Immature natural killer cell (primary cell): ENCODE results near the gene CD40. TPM values are rescaled to one million over a fixed set of nuclear protein-coding genes. Genes with fewer than 3 reads are reported as not detected.

Experiments used
- DNase-seq, 3 donors: peaks; one replicate each; pipeline ENCODE4 v3.0.0; 2022; ENCODE audit warnings: mixed read lengths in 1 of 3
- H3K27ac Mint-ChIP-seq, 6 donors: one replicate each; pipeline ENCODE4 v1.8.0; 2020; ENCODE audit warnings: mixed read lengths in 6 of 6, mild to moderate bottlenecking in 5 of 6, inconsistent platforms in 4 of 6, moderate library complexity in 3 of 6
- H3K27me3 Mint-ChIP-seq, 3 donors: one replicate each; pipeline ENCODE4 v1.8.0; 2020 to 2021; ENCODE audit warnings: low read depth in 3 of 3, mild to moderate bottlenecking in 3 of 3, mixed read lengths in 3 of 3, moderate library complexity in 3 of 3, inconsistent platforms in 1 of 3
- H3K36me3 Mint-ChIP-seq, 3 donors: one replicate each; pipeline ENCODE4 v1.8.0; 2020; ENCODE audit warnings: mixed read lengths in 3 of 3, inconsistent platforms in 2 of 3, mild to moderate bottlenecking in 2 of 3
- H3K4me1 Mint-ChIP-seq, 2 donors: one replicate each; pipeline ENCODE4 v1.8.0; 2020; ENCODE audit warnings: inconsistent platforms in 2 of 2, mild to moderate bottlenecking in 2 of 2, mixed read lengths in 2 of 2, moderate library complexity in 1 of 2
- H3K4me3 Mint-ChIP-seq, 5 donors: one replicate each; pipeline ENCODE4 v1.8.0; 2020; ENCODE audit warnings: mild to moderate bottlenecking in 5 of 5, mixed read lengths in 5 of 5, inconsistent platforms in 3 of 5, moderate library complexity in 3 of 5
- H3K9me3 Mint-ChIP-seq, 6 donors: one replicate each; pipeline ENCODE4 v1.8.0; 2020; ENCODE audit warnings: mild to moderate bottlenecking in 6 of 6, mixed read lengths in 6 of 6, inconsistent platforms in 4 of 6, moderate library complexity in 3 of 6
- polyA plus RNA-seq, 3 donors: library from polyadenylated mRNA; unstranded; fragments of 300-500 nt; fragmentation: Illumina TruSeq; gene quantifications; one replicate each; pipeline ENCODE4 v1.2.3, GENCODE V29; 2021

CD40 gene
- 1 to 10 TPM; 4.3 to 8.3 (median 7.0) TPM for polyA plus RNA-seq

- peaks cover 0 to 5% (median 0%) of the 10 kb centered on the region in 3 donors for H3K36me3 Mint-ChIP-seq
- H3K4me1 Mint-ChIP-seq = peaks cover 22 to 26% of the 10 kb centered on the region in 2 donors
- peak within 1 kb of the TSS; percentile 83 to 97 (median 95) for H3K4me3 Mint-ChIP-seq
- peaks cover 0 to 6% (median 2%) of the 10 kb centered on the region in 3 donors for H3K27me3 Mint-ChIP-seq
- H3K9me3 Mint-ChIP-seq = no peaks in the 10 kb centered on the region
- H3K27ac Mint-ChIP-seq = peak within 1 kb of the TSS; percentile 55 to 94 (median 72)
- peak; percentile 75 to 80 (median 76) for DNase-seq
Observed at GRCh38 chr20:46117704-46118467, at the start of gene CD40. Gene CD40 (plus strand): TSS chr20:46118314. CDS start chr20:46118344, 30 bp downstream.

DNA sequence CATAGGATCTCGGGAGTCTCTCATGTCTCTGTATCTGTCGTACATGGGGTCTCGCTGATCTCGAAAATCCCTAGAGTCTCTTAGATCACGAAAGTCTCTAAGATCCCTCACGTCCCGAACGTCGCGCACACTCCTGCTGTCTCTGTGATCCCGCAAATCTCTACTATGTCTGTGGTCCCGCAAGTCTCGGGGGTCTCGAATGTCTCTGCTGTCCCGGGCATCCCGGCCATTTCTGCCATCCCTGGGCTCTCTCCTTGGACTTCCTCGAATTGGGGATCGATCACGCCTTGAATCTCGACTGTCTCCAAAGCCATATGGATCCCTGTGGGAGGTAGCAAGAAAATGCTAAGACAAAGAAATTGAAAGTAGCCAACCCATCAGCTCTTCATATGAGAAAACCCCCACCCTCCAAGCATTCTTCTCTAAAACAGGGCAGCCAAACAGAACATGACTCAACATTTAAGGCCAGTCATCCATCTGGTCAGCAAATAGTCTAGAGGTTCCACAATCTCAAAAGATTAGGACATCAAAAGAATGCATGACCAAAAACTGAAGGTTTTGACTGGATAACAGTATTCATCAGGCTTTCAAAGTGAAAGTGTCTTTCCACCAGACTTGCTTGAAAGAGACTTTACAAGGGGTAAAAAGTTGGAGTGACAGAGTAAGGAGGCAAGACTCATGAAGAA is 47.8 kb upstream of the CD40 start:
- peaks cover 15 to 37% (median 19%) of the 10 kb centered on the region in 3 donors for H3K36me3 Mint-ChIP-seq
- H3K27me3 Mint-ChIP-seq = no peaks in the 10 kb centered on the region
- H3K4me3 Mint-ChIP-seq = no peak overlapping the region
- DNase-seq = no peak
- H3K4me1 Mint-ChIP-seq = peaks cover 0 to 9% of the 10 kb centered on the region in 2 donors
- no peak overlapping the region for H3K27ac Mint-ChIP-seq
- H3K9me3 Mint-ChIP-seq = no peaks in the 10 kb centered on the region

- Mint-ChIP-seq H3K9me3 (no peaks in the 10 kb centered on the region), H3K27me3 (no peaks in the 10 kb centered on the region), H3K4me3 (no peak overlapping the region), H3K36me3 (peaks cover 10 to 30% (median 15%) of the 10 kb centered on the region in 3 donors), H3K27ac (no peak overlapping the region), H3K4me1 (peaks cover 0 to 9% of the 10 kb centered on the region in 2 donors)
- DNase-seq = no peak
Observed at GRCh38 chr20:46071573-46071972, 46.5 kb upstream of the CD40 start.

DNA sequence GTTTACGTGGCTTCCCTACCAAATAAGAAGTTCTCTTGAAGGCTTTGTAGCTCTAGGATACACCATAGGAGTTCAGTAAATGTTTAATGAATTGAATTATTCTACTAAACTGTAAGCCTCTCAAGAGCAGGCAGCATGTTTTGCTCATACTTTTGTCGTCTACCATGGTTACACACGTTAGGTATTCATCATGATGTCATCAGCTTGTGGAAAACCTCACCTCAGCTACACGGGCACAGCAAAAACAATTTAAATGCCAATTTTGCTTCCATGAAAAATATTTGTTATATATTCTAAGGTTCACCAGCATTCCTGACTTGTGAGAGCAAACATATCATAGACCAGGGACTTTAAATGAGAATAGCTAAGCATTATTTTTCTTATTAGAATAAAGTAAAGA is 45.1 kb upstream of the CD40 start:
- Mint-ChIP-seq H3K4me3 (no peak overlapping the region), H3K4me1 (peaks cover 0 to 16% of the 10 kb centered on the region in 2 donors), H3K27ac (no peak overlapping the region), H3K27me3 (no peaks in the 10 kb centered on the region), H3K9me3 (no peaks in the 10 kb centered on the region), H3K36me3 (peaks cover 9 to 27% (median 10%) of the 10 kb centered on the region in 3 donors)
- DNase-seq = no peak

GRCh38 chr20:46073443-46073842 is 44.7 kb upstream of the CD40 start:
- DNase-seq = no peak
- H3K36me3 Mint-ChIP-seq = peaks cover 5 to 26% (median 6%) of the 10 kb centered on the region in 3 donors
- no peak overlapping the region for H3K27ac Mint-ChIP-seq
- no peaks in the 10 kb centered on the region for H3K9me3 Mint-ChIP-seq
- peaks cover 0 to 20% of the 10 kb centered on the region in 2 donors for H3K4me1 Mint-ChIP-seq
- no peaks in the 10 kb centered on the region for H3K27me3 Mint-ChIP-seq
- H3K4me3 Mint-ChIP-seq = no peak overlapping the region

GRCh38 chr20:46074006-46074405 is 44.1 kb upstream of the CD40 start:
- H3K9me3 Mint-ChIP-seq = no peaks in the 10 kb centered on the region
- no peak for DNase-seq
- H3K27ac Mint-ChIP-seq = peak overlapping the region in 1 of 6 donors; percentile 1
- H3K27me3 Mint-ChIP-seq = no peaks in the 10 kb centered on the region
- peaks cover 3 to 22% of the 10 kb centered on the region in 2 donors for H3K4me1 Mint-ChIP-seq
- H3K36me3 Mint-ChIP-seq = peaks cover 3 to 24% (median 3%) of the 10 kb centered on the region in 3 donors
- no peak overlapping the region for H3K4me3 Mint-ChIP-seq

DNA sequence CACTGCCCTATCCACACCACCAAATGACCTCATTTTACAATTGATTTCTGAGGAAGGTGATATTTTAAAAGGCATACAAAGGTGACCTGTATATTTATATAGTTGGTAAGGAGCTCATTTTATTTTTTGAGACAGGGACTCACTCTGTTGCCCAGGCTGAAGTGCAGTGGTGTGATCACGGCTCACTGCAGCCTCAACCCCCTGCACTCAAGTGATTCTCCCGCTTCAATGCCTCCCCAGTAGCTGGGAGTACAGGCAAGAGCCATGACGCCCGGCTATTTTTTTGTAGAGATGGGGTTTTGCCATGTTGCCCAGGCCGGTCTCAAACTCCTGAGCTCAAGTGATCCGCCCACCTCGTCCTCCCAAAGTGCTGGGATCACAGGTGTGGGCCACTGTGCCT is 41.3 kb upstream of the CD40 start:
- peaks cover 6 to 49% of the 10 kb centered on the region in 2 donors for H3K4me1 Mint-ChIP-seq
- H3K27me3 Mint-ChIP-seq = no peaks in the 10 kb centered on the region
- peaks cover 0 to 20% (median 4%) of the 10 kb centered on the region in 3 donors for H3K36me3 Mint-ChIP-seq
- no peak for DNase-seq
- H3K9me3 Mint-ChIP-seq = no peaks in the 10 kb centered on the region
- H3K27ac Mint-ChIP-seq = no peak overlapping the region
- H3K4me3 Mint-ChIP-seq = no peak overlapping the region

GRCh38 chr20:46077642-46078305 is 40.3 kb upstream of the CD40 start:
- peaks cover 12 to 59% of the 10 kb centered on the region in 2 donors for H3K4me1 Mint-ChIP-seq
- no peak overlapping the region for H3K27ac Mint-ChIP-seq
- peaks cover 0 to 20% (median 4%) of the 10 kb centered on the region in 3 donors for H3K36me3 Mint-ChIP-seq
- H3K9me3 Mint-ChIP-seq = no peaks in the 10 kb centered on the region
- no peak for DNase-seq
- no peak overlapping the region for H3K4me3 Mint-ChIP-seq
- no peaks in the 10 kb centered on the region for H3K27me3 Mint-ChIP-seq

DNA sequence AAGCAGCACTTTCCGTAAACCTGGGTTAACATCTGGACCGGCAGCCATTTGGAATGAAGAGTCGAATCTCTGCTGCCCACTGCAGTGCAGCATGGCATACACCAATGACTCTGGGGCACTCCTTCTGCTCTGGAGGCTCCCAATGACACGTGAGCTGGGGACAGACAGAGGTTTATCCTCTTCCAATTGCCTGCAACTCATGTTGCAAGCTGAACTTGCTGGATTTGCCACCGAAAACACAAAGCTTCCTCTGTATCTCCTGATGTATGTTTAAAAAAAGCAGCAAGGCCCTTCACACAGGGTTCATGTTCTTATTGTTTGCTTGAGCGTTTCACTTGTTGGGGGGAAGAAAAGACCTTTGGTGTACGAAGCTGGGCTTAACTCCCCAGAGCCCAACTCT is 39.2 kb upstream of the CD40 start:
- H3K4me1 Mint-ChIP-seq = peaks cover 23 to 70% of the 10 kb centered on the region in 2 donors
- H3K9me3 Mint-ChIP-seq = no peaks in the 10 kb centered on the region
- peaks cover 0 to 20% (median 4%) of the 10 kb centered on the region in 3 donors for H3K36me3 Mint-ChIP-seq
- no peak for DNase-seq
- no peaks in the 10 kb centered on the region for H3K27me3 Mint-ChIP-seq
- no peak overlapping the region for H3K27ac Mint-ChIP-seq
- H3K4me3 Mint-ChIP-seq = no peak overlapping the region

- Mint-ChIP-seq H3K27ac (no peak overlapping the region), H3K9me3 (no peaks in the 10 kb centered on the region), H3K4me1 (peaks cover 39 to 83% of the 10 kb centered on the region in 2 donors), H3K36me3 (peaks cover 0 to 12% (median 4%) of the 10 kb centered on the region in 3 donors), H3K27me3 (no peaks in the 10 kb centered on the region), H3K4me3 (no peak overlapping the region)
- DNase-seq = no peak
Observed at GRCh38 chr20:46081074-46081473, 37.0 kb upstream of the CD40 start.

DNA sequence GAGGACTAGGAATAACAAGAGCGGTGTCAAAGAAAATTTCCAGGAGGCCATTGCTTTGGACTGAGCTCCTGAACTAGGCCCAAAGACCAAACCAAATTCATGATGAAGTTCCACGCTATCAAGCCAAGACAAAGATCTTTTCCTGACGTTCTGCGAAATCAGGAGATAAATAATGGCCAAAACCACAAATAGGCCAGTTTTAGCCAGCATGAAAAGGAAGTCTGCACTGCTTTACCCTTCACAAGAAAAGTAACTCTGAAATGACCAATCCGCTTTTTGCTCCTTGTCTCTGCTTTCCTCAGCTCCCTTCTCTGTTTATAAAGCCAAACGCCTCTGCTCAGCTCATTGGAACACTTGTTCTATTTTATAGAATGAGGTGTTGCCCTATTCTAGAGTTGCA is 35.0 kb upstream of the CD40 start:
- Mint-ChIP-seq H3K36me3 (peaks cover 0 to 9% (median 4%) of the 10 kb centered on the region in 3 donors), H3K4me1 (peaks cover 58 to 95% of the 10 kb centered on the region in 2 donors), H3K27ac (no peak overlapping the region), H3K9me3 (no peaks in the 10 kb centered on the region), H3K4me3 (no peak overlapping the region), H3K27me3 (no peaks in the 10 kb centered on the region)
- no peak for DNase-seq

- Mint-ChIP-seq H3K36me3 (peaks cover 0 to 4% (median 4%) of the 10 kb centered on the region in 3 donors), H3K9me3 (no peaks in the 10 kb centered on the region), H3K4me3 (no peak overlapping the region), H3K4me1 (peaks cover 63 to 95% of the 10 kb centered on the region in 2 donors), H3K27me3 (no peaks in the 10 kb centered on the region), H3K27ac (no peak overlapping the region)
- DNase-seq = no peak
Observed at GRCh38 chr20:46083531-46084061, 34.5 kb upstream of the CD40 start.

- H3K9me3 Mint-ChIP-seq = no peaks in the 10 kb centered on the region
- no peak overlapping the region for H3K4me3 Mint-ChIP-seq
- no peaks in the 10 kb centered on the region for H3K36me3 Mint-ChIP-seq
- no peak overlapping the region for H3K27ac Mint-ChIP-seq
- no peak for DNase-seq
- H3K27me3 Mint-ChIP-seq = peaks cover under 1 to 3% (median 1%) of the 10 kb centered on the region in 3 donors
- peaks cover 65 to 93% of the 10 kb centered on the region in 2 donors for H3K4me1 Mint-ChIP-seq
Observed at GRCh38 chr20:46084805-46085178, 33.3 kb upstream of the CD40 start.
